ENCODE measurements around the gene RAPGEF6.

DNA sequence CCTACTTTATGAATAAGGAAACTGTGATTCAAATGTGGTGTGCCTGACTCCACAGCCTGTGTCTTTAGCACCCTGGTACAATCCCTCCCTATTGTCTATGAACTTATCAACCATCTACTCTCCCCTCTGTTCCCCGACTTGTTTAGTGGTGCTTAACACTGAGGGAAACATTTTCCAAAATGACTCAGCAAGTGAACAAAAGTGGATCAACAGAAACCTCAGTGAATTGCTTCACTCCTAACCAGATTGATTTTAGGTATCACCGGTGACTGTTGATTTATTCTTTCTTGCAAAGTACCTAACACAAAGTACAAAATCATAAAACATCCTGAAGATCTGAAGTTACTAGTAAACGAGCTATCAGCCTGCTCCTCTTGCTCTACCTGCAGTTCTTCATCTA lies 42.1 kb upstream of the RAPGEF6 start:
- TF ChIP-seq EZH2 (IDR thresholded peaks at IDR 0.05; ENCODE audit: borderline replicate concordance, low read length) = no peak
- TF ChIP-seq, protein P1, sequence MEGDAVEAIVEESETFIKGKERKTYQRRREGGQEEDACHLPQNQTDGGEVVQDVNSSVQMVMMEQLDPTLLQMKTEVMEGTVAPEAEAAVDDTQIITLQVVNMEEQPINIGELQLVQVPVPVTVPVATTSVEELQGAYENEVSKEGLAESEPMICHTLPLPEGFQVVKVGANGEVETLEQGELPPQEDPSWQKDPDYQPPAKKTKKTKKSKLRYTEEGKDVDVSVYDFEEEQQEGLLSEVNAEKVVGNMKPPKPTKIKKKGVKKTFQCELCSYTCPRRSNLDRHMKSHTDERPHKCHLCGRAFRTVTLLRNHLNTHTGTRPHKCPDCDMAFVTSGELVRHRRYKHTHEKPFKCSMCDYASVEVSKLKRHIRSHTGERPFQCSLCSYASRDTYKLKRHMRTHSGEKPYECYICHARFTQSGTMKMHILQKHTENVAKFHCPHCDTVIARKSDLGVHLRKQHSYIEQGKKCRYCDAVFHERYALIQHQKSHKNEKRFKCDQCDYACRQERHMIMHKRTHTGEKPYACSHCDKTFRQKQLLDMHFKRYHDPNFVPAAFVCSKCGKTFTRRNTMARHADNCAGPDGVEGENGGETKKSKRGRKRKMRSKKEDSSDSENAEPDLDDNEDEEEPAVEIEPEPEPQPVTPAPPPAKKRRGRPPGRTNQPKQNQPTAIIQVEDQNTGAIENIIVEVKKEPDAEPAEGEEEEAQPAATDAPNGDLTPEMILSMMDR (conservative IDR thresholded peaks at IDR 0.05 in 1 of 2, IDR thresholded peaks at IDR 0.05 in 1 of 2; ENCODE audit: extremely low read depth in 1 of 2, insufficient read depth in 1 of 2, low read depth in 1 of 2, low read length in 2 of 2) = no peak
